T-helper 2 cell (primary cell): ENCODE results near the gene CTH.
"Not testable (repeated sequence)": the region's sequence is repeated elsewhere in the genome, so short reads cannot be mapped to it uniquely, and the experiment has no call there.

ENCODE experiments used
- DNase-seq, 5 experiments: peaks; one replicate each; pipeline versions ENCODE4 v3.0.0 to v3.0.0-alpha.2; 2012 to 2022
- total RNA-seq, 2 donors: gene quantifications; one replicate each; lab custom pipeline; 2026; lab: John Stamatoyannopoulos, UW

CTH gene
- total RNA-seq = 3.0 to 7.5 reads per million in 2 donors

- DNase-seq = peak; percentile 79 to 97 (median 87)
These were observed at the start of gene CTH for GRCh38 chr1:70410604-70411359. Gene CTH, plus strand, starts transcription at chr1:70411268. Its CDS starts 148 bp downstream, at chr1:70411416.

- DNase-seq = no peak
These were observed 49.2 kb upstream of the CTH start for GRCh38 chr1:70361727-70362398.

DNA sequence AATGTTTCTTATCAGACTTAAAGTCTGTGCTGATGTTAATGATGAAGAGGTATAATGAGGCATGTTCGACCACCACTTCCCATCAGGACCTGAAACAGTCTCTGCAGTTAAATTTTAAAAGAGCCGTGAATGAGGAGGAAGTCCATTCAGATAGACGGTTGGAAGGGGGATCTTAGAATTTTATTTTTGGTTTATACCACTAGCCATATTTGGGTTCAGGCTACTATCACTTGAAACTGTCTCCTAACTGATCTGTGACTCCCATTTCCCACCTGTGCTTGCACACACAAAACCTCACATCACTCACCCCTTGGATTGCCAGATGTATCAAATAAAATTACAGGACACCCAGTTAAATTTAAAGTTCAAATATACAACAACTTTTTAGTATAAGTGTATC lies 46.6 kb upstream of the CTH start:
- no peak for DNase-seq

- not testable (repeated sequence) for DNase-seq
These were observed 44.6 kb upstream of the CTH start for GRCh38 chr1:70366425-70366952.

DNA sequence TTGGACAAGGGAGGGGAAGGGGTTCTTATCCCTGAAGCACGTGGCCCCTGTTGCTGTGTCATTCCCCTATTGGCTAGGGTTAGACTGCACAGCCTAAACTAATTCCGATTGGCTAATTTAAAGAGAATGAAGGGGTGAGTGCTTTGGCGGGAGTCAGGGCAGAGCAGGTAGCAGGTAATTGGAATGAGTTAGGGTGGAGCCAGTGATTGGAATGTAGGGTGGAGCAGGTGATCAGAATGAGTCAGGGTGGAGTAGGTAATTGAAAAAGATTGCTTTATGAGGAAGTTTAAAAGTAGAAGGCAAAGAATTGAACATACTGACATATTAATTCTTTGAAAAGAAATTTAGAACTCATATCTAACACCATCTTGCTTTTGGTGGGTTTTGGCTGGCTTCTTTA lies 44.1 kb upstream of the CTH start:
- not testable (repeated sequence) for DNase-seq

DNA sequence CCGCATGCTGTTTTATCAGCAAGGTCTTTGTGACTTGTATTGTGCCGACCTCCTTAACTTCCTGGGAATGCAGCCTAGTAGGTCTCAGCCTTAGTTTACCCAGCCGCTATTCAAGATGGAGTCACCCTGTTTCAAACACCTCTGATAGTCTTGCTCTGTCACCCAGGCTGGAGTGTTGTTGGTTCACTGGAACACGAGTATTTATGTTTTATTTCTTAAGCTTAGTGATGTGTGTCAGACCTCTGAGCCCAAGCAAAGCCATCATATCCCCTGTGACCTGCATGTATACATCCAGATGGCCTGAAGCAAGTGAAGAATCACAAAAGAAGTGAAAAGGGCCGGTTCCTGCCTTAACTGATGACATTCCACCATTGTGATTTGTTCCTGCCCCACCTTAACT lies 43.7 kb upstream of the CTH start:
- DNase-seq = not testable (repeated sequence)

DNA sequence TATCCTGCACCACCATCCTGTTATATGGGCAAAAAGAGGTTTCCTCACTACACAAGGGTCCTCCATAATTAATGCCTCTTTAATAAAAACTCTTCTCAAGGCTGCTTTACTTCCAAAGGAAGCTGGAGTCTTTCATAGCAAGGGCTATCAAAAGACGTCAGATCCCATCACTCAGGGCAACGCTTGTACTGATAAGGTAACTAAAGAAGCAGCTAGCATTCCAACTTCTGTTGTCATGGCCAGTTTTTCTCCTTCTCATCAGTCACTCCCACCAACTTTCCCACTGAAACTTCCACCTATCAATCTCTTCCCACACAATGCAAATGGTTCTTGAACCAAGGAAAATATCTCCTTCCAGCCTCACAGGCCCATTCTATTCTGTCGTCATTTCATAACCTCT lies 39.5 kb upstream of the CTH start:
- not testable (repeated sequence) for DNase-seq

DNA sequence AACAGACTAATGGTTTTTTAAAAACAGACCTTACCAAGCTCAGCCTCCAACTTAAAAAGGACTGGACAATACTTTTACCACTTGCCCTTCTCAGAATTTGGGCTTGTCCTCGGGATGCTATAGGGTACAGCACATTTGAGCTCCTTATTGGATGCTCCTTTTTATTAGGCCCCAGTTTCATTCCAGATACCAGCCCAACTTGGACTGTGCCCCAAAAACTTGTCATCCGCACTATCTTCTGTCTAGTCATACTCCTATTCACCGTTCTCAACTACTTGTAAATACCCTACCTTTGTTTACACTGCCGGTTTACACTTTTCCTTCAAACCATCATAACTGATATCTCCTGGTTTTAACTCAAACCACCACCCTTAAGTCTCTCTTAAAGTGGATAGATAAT lies 38.6 kb upstream of the CTH start:
- no peak for DNase-seq

DNA sequence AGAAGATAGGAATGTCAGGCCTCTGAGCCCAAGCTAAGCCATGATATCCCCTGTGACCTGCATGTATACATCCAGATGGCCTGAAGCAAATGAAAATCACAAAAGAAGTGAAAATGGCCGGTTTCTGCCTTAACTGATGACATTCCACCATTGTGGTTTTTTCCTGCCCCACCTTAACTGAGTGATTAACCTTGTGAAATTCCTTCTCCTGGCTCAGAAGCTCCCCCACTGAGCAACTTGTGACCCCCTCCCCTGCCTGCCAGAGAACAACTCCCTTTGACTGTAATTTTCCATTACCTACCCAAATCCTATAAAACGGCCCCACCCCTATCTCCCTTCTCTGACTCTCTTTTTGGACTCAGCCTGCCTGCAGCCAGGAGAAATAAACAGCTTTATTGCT lies 37.5 kb upstream of the CTH start:
- not testable (repeated sequence) for DNase-seq

GRCh38 chr1:70376196-70376595 lies 34.9 kb upstream of the CTH start:
- no peak for DNase-seq

DNA sequence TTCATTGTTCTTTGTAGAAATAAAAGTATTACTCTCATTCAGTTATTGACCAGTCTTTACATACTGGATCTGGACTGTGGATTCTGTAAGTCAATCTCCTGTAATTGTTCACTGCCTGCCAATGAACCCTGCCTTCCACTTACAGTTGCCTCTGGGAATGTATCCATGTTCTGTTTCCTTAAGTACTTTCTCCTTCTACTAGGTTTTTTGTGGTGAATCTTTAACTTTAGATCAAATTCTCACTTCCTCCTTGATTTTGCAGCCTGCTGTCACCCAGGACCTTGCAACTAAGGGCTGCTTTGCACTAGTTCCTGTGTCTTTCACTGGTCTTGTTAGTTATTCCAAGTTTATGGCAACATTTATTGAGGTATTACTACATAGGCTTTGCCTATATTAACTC lies 28.4 kb upstream of the CTH start:
- no peak for DNase-seq

DNA sequence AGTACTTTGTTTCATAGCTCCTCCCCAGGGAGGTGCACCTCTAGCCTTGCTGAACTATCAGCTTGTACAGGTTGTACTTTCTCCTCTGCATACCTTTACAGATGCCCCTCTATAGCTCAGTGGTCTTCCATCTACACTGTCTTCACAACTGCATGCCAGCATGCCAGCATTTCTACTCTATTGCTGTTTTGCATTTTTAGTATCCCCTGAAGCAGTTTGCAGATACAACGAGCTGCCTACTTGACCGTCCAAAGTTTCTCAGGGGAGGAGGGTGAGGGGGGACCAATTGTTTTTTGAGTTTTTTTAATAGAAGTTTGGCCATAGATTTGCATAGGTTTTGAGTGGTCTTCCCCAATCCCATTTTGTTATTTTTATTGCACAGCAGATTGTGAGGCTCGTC lies 27.6 kb upstream of the CTH start:
- no peak for DNase-seq

- no peak for DNase-seq
These were observed 26.5 kb upstream of the CTH start for GRCh38 chr1:70384542-70384941.

- DNase-seq = no peak
These were observed 25.6 kb upstream of the CTH start for GRCh38 chr1:70385477-70385876.

GRCh38 chr1:70386121-70386520 lies 24.9 kb upstream of the CTH start:
- no peak for DNase-seq

- no peak for DNase-seq
These were observed 23.6 kb upstream of the CTH start for GRCh38 chr1:70387507-70387906.

GRCh38 chr1:70392626-70393025 lies 18.4 kb upstream of the CTH start:
- no peak for DNase-seq

- DNase-seq = no peak
These were observed 14.5 kb upstream of the CTH start for GRCh38 chr1:70396607-70397006.

- no peak for DNase-seq
These were observed 14.1 kb upstream of the CTH start for GRCh38 chr1:70397013-70397412.

- no peak for DNase-seq
These were observed 10.7 kb upstream of the CTH start for GRCh38 chr1:70400335-70400734.

DNA sequence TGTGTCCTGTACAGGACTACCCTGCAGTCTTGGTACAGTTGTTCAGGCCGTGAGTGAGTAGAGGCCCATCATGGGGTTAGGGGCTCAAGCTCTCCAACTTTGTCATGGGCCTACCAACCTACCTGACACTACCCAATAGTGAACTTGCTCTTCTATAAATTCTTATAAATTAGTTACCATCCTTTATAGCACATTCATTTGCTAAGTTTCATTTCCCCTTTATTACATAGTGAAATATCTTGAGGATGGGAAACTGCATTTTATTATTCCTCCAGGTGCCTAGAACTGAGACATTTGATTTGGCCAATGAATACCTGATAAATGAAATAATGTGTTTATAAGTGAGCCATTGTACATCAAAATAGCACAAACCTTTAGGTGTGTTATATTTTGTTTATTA lies 9.1 kb upstream of the CTH start:
- DNase-seq = no peak

GRCh38 chr1:70403759-70404158 lies 7.3 kb upstream of the CTH start:
- no peak for DNase-seq

- no peak for DNase-seq
These were observed 5.2 kb upstream of the CTH start for GRCh38 chr1:70405780-70406416.

- DNase-seq = no peak
These were observed 1.9 kb upstream of the CTH start for GRCh38 chr1:70409136-70409535.
